Activated CD8-positive, alpha-beta memory T cell treated with anti-CD3 and anti-CD28 coated beads, Interleukin-2, amount 50 U/mL, for 24 hours (primary cell): ENCODE results near the gene MISP3.

Experiments
- DNase-seq: peaks from one replicate; pipeline ENCODE4 v3.0.0-alpha.2; 2020; ENCODE audit errors: extremely low read depth

Gene MISP3

GRCh38 chr19:14080887-14081796 is 8.6 kb downstream of the MISP3 start:
- DNase-seq, result peak; percentile 99

GRCh38 chr19:14081797-14082674 is 9.4 kb downstream of the MISP3 start:
- DNase-seq, result no peak

GRCh38 chr19:14082675-14082960 is 10.0 kb downstream of the MISP3 start:
- no peak for DNase-seq

GRCh38 chr19:14085309-14085995 is 12.9 kb downstream of the MISP3 start, which contains the start of gene C19orf67:
TSS of gene C19orf67 (minus strand) at chr19:14085783. CDS start at chr19:14085627, 156 bp downstream.
- no peak for DNase-seq

GRCh38 chr19:14086098-14086497 is 13.5 kb downstream of the MISP3 start:
- DNase-seq, result no peak

GRCh38 chr19:14088634-14089411 is 16.2 kb downstream of the MISP3 start:
- DNase-seq, result no peak

GRCh38 chr19:14089412-14089661 is 16.8 kb downstream of the MISP3 start:
- DNase-seq, result no peak

GRCh38 chr19:14089662-14090508 is 17.3 kb downstream of the MISP3 start:
- no peak for DNase-seq

- peak; percentile 66 for DNase-seq
These were observed 18.0 kb downstream of the MISP3 start, which contains the start of gene SAMD1 for GRCh38 chr19:14090509-14091080. TSS of gene SAMD1 (minus strand) at chr19:14090751.

GRCh38 chr19:14091081-14091812 is 18.7 kb downstream of the MISP3 start:
- DNase-seq, result peak; percentile 30

- no peak for DNase-seq
These were observed 19.4 kb downstream of the MISP3 start for GRCh38 chr19:14091813-14092462.

GRCh38 chr19:14093117-14093823 is 20.7 kb downstream of the MISP3 start:
- no peak for DNase-seq

- no peak for DNase-seq
These were observed 22.3 kb downstream of the MISP3 start for GRCh38 chr19:14094854-14095253.

GRCh38 chr19:14096272-14096992 is 23.8 kb downstream of the MISP3 start:
- DNase-seq, result no peak

GRCh38 chr19:14097532-14098151 is 25.1 kb downstream of the MISP3 start:
- DNase-seq, result no peak

GRCh38 chr19:14101003-14101545 is 28.5 kb downstream of the MISP3 start:
- no peak for DNase-seq

GRCh38 chr19:14102102-14102696 is 29.6 kb downstream of the MISP3 start:
- no peak for DNase-seq
